Tibial nerve (tissue), 4 donors: ENCODE data around the gene GADD45G.
A peak's percentile ranks its signal among the peaks of the same experiment; 100 is the strongest.

Experiments
- EP300 ChIP-seq, 2 donors: sonication (generic); formaldehyde crosslinking; IDR thresholded peaks; one replicate each; pipeline ENCODE4 v1.6.1; 2017; ENCODE audit warnings: antibody characterized with exemption in 2 of 2, mild to moderate bottlenecking in 1 of 2
- POLR2A ChIP-seq, 2 donors: fragments of 450-650 bp; IDR thresholded peaks; one replicate each; pipeline ENCODE4 v1.6.1; 2017; ENCODE audit warnings: antibody characterized with exemption in 2 of 2, mild to moderate bottlenecking in 2 of 2, moderate library complexity in 2 of 2
- TF ChIP-seq, protein P1 (sequence below), 5 experiments: fragments of 200-600 bp in 3 of 5; fragments of 450-650 bp in 2 of 5; sonication (generic) in 3 of 5; IDR thresholded peaks; one replicate each; pipeline ENCODE4 v1.5.1; 2016 to 2019; ENCODE audit warnings: antibody characterized with exemption in 5 of 5, mild to moderate bottlenecking in 3 of 5, moderate library complexity in 2 of 5

DNA sequence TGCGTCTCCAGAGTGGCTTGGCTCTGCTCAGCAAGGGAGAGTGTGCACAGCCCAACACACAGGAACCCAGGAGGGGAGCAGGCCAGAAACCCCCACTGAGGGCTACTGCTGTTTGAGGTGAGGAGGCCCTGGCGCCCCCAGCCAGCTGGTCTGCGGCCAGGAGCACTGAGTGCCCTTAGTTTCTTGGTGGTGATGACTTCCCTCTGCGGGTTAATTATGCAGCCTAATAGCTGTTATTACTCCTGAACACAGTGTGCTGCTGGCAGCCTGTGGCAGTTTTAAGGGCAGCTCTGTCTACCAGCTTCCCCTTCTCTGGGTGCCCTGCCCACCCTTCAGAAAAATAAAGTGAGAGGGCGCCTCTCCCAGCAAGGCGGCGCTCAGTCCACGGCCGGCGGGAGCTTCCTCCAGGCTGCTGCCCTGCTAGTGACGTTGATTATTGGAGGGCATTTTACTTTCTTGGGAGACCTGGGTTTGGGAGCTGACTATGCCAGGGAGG, 19.2 kb downstream of the GADD45G start:
- TF ChIP-seq, protein P1, sequence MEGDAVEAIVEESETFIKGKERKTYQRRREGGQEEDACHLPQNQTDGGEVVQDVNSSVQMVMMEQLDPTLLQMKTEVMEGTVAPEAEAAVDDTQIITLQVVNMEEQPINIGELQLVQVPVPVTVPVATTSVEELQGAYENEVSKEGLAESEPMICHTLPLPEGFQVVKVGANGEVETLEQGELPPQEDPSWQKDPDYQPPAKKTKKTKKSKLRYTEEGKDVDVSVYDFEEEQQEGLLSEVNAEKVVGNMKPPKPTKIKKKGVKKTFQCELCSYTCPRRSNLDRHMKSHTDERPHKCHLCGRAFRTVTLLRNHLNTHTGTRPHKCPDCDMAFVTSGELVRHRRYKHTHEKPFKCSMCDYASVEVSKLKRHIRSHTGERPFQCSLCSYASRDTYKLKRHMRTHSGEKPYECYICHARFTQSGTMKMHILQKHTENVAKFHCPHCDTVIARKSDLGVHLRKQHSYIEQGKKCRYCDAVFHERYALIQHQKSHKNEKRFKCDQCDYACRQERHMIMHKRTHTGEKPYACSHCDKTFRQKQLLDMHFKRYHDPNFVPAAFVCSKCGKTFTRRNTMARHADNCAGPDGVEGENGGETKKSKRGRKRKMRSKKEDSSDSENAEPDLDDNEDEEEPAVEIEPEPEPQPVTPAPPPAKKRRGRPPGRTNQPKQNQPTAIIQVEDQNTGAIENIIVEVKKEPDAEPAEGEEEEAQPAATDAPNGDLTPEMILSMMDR (IDR thresholded peaks at IDR 0.05) = peak in 1 of 5 experiments; percentile 9
- TF ChIP-seq EP300 (IDR thresholded peaks at IDR 0.05) = no peak
- TF ChIP-seq POLR2A (IDR thresholded peaks at IDR 0.05) = no peak
